ENCODE data around the gene CNTN5.

The CNTN5 gene

GRCh38 chr11:100294748-100295147 lies 1274.0 kb downstream of the CNTN5 start:
- DNase-seq (ENCODE audit: low read depth in 2 of 2, low spot score in 1 of 2): no peak

GRCh38 chr11:100296051-100296679 lies 1275.4 kb downstream of the CNTN5 start:
- DNase-seq (ENCODE audit: low read depth in 2 of 2, low spot score in 1 of 2): no peak

- no peak for DNase-seq (ENCODE audit: low read depth in 2 of 2, low spot score in 1 of 2)
Observed at GRCh38 chr11:100297516-100297915, 1276.8 kb downstream of the CNTN5 start.

- no peak for DNase-seq (ENCODE audit: low read depth in 2 of 2, low spot score in 1 of 2)
Observed at GRCh38 chr11:100302824-100303223, 1282.1 kb downstream of the CNTN5 start.

GRCh38 chr11:100303897-100304296 lies 1283.1 kb downstream of the CNTN5 start:
- no peak for DNase-seq (ENCODE audit: low read depth in 2 of 2, low spot score in 1 of 2)

- no peak for DNase-seq (ENCODE audit: low read depth in 2 of 2, low spot score in 1 of 2)
Observed at GRCh38 chr11:100308202-100308601, 1287.5 kb downstream of the CNTN5 start.

GRCh38 chr11:100315946-100316345 lies 1295.2 kb downstream of the CNTN5 start:
- no peak for DNase-seq (ENCODE audit: low read depth in 2 of 2, low spot score in 1 of 2)

- DNase-seq (ENCODE audit: low read depth in 2 of 2, low spot score in 1 of 2): no peak
Observed at GRCh38 chr11:100316952-100317351, 1296.2 kb downstream of the CNTN5 start.

- DNase-seq (ENCODE audit: low read depth in 2 of 2, low spot score in 1 of 2): no peak
Observed at GRCh38 chr11:100319691-100320090, 1298.9 kb downstream of the CNTN5 start.

- DNase-seq (ENCODE audit: low read depth in 2 of 2, low spot score in 1 of 2): no peak
Observed at GRCh38 chr11:100328626-100329340, 1308.0 kb downstream of the CNTN5 start.

GRCh38 chr11:100329352-100329751 lies 1308.6 kb downstream of the CNTN5 start:
- DNase-seq (ENCODE audit: low read depth in 2 of 2, low spot score in 1 of 2): no peak

GRCh38 chr11:100336873-100337272 lies 1316.1 kb downstream of the CNTN5 start:
- no peak for DNase-seq (ENCODE audit: low read depth in 2 of 2, low spot score in 1 of 2)

GRCh38 chr11:100338144-100338840 lies 1317.5 kb downstream of the CNTN5 start:
- DNase-seq (ENCODE audit: low read depth in 2 of 2, low spot score in 1 of 2): no peak

- DNase-seq (ENCODE audit: low read depth in 2 of 2, low spot score in 1 of 2): no peak
Observed at GRCh38 chr11:100340466-100341319, 1319.9 kb downstream of the CNTN5 start.

GRCh38 chr11:100353083-100353482 lies 1332.3 kb downstream of the CNTN5 start:
- no peak for DNase-seq (ENCODE audit: low read depth in 2 of 2, low spot score in 1 of 2)

GRCh38 chr11:100354736-100355135 lies 1334.0 kb downstream of the CNTN5 start:
- DNase-seq (ENCODE audit: low read depth in 2 of 2, low spot score in 1 of 2): no peak

- DNase-seq (ENCODE audit: low read depth in 2 of 2, low spot score in 1 of 2): no peak
Observed at GRCh38 chr11:100356035-100356434, 1335.3 kb downstream of the CNTN5 start.

- no peak for DNase-seq (ENCODE audit: low read depth in 2 of 2, low spot score in 1 of 2)
Observed at GRCh38 chr11:100359281-100359680, 1338.5 kb downstream of the CNTN5 start.

GRCh38 chr11:100367892-100368291 lies 1347.1 kb downstream of the CNTN5 start:
- DNase-seq (ENCODE audit: low read depth in 2 of 2, low spot score in 1 of 2): no peak

GRCh38 chr11:100383357-100383865 lies 1362.7 kb downstream of the CNTN5 start:
- no peak for DNase-seq (ENCODE audit: low read depth in 2 of 2, low spot score in 1 of 2)

GRCh38 chr11:100396266-100396665 lies 1375.5 kb downstream of the CNTN5 start:
- DNase-seq (ENCODE audit: low read depth in 2 of 2, low spot score in 1 of 2): no peak
